ENCODE measurements around the gene SNUPN.
A peak's percentile ranks its signal among the peaks of the same experiment; 100 is the strongest.

Gene SNUPN

GRCh38 chr15:75654201-75654907, 28.8 kb upstream of the SNUPN start:
- no peak for FAIRE-seq
- DNase-seq (ENCODE audit: insufficient read length, low spot score) = no peak

DNA sequence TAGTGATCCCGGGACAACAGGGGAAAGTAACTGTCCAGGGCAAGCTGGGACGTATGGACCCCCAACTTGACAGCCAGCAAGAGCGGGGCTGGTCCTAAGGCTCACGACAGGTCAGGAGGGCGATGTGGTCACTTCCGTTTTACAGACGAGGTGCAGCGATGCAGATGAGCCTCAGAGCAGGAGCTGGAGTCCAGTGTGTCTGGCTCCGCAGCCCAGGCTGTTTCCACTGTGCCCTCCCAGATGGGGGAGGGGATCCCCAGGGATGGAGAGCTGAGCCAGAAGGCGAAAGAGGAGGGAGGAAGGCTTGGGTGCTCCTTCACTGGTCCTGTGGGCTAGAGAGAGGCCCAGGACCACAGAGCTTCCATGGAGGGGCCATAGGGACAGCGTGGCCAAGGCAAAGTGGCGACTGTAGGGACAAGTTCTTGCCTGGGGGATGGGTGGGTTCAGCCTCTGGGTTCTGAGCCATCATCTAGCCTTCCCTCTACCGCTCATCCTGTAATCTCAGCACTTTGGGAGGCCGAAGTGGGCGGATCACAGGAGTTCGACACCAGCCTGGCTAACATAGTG, 27.9 kb upstream of the SNUPN start:
- no peak for DNase-seq (ENCODE audit: insufficient read length, low spot score)
- no peak for FAIRE-seq

DNA sequence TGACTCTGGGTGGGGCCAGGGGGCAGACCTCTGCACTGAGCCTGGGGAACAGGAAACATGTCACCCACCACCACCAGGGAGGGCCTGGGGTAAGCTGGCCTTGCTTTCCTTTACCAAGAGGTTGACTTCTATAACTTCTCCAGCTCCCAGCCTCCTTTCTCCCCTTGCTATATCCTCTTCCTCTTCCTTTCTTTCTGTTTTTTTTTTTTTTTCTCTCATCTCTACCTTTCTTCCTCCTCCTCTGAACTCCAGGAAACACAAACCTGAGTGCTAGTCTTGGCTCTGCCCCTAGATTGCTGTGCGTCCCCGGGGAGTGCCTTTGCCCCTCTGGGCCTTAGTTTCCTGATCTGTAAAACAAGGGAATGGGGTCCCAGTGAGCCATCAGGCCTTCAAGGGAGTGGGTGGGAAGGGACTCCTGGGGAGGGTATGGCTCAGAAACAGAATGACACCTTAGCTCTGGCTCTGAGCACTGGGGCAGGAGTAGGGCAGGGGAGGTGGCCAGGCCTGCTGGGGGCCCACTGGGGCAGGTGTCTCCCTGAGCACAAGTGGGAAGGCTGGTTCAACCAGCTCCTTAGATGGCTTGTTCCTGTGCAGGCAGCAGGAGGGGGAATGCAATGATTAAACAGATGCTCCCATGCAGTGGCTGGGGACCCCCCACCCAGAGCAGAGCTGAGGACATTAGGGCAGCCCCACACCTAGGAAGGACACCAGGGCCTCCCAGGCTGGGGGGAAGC, 26.5 kb upstream of the SNUPN start:
- FAIRE-seq = no peak
- DNase-seq (ENCODE audit: insufficient read length, low spot score) = no peak

- FAIRE-seq (no peak), DNase-seq (ENCODE audit: insufficient read length, low spot score) (no peak)
Measured at GRCh38 chr15:75650908-75651809, 25.6 kb upstream of the SNUPN start.

GRCh38 chr15:75649848-75650247, 24.3 kb upstream of the SNUPN start:
- DNase-seq (ENCODE audit: insufficient read length, low spot score) (no peak), FAIRE-seq (no peak)

DNA sequence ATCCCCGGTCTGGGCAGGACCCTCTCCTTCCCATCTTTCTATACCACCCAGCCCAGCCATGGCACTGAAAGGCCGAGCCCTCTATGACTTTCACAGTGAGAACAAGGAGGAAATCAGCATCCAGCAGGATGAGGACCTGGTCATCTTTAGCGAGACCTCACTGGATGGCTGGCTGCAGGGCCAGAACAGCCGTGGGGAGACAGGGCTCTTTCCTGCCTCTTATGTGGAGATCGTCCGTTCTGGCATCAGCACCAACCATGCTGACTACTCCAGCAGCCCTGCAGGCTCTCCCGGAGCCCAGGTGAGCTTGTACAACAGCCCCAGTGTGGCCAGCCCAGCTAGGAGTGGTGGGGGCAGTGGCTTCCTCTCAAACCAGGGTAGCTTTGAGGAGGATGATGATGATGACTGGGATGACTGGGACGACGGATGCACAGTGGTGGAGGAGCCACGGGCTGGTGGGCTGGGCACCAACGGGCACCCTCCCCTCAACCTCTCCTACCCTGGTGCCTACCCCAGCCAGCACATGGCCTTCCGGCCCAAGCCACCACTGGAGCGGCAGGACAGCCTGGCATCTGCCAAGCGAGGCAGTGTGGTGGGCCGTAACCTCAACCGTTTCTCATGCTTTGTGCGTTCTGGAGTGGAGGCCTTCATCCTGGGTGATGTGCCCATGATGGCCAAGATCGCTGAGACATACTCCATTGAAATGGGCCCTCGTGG, 23.7 kb upstream of the SNUPN start:
- DNase-seq (ENCODE audit: insufficient read length, low spot score) (no peak), FAIRE-seq (no peak)

- no peak for FAIRE-seq
- no peak for DNase-seq (ENCODE audit: insufficient read length, low spot score)
Measured at GRCh38 chr15:75648156-75649000, 22.9 kb upstream of the SNUPN start.

DNA sequence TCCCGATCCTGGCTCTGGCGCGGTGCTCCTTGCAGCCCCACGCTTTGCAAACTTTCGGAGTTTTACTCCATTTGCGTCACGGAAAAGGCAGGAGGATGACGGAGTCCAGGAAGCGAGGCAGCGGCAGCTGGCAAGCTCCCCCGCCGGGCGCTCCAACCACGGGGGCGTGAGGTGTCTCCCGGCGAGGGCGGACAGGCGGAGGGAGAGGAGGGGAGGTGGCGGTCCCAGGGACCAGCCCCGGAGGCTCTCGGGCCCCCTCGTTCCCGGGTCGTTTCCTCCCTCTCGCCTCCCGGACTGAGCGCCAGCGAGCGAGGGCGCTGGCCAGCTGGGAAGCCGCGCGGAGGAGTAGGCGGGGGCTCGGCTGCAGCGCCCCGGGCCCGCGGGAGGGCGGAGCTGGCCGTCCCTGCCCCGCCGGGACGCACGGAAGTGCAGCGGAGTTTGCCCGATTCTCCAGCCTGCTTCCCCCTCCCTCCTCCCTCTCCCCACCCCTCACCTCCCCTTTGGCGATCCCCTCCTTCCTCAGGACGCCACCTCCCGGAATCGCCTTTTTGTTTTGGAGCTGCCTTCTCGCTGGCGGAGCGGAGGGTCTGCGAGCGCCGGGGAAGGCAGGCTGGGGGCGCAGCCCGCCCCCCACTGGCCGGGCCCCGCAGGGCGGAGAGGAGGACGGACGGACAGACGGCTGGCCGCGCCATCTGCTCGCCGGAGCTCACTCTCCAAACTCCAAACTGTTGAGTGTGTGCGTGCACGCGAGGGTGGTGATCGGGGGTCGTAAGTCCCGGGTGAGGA, 22.0 kb upstream of the SNUPN start, which contains the start of gene SNX33:
SNX33 (plus strand) TSS at position 543 of the 786 bp plus-strand sequence. CDS start 1,191 bp downstream, outside the sequence.
- DNase-seq (ENCODE audit: insufficient read length, low spot score) = peak; percentile 66
- FAIRE-seq = peak; percentile 77

DNA sequence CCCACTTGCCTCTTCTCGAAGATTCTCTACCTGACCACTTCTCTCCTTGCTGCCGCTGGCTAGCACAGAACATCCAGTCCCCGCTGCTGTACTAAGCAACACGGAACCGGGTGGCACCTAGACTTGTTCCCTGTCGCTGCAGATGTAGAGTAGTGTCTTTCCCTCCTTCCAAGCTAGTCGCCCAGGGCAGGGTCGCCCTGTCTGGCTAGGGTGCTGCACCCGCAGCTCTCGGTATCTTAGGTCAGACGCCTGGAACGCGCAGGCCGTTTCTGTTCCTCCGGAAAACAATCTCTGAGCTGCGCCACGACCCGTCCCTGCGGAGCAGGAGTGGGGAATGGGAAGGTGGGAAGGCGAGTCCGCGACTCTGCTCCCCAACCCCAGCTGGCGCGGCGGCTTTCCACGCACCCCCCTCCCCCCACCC, 21.4 kb upstream of the SNUPN start:
- FAIRE-seq = no peak
- DNase-seq (ENCODE audit: insufficient read length, low spot score) = no peak

- no peak for DNase-seq (ENCODE audit: insufficient read length, low spot score)
- FAIRE-seq = no peak
Measured at GRCh38 chr15:75646112-75646943, 20.8 kb upstream of the SNUPN start.

DNA sequence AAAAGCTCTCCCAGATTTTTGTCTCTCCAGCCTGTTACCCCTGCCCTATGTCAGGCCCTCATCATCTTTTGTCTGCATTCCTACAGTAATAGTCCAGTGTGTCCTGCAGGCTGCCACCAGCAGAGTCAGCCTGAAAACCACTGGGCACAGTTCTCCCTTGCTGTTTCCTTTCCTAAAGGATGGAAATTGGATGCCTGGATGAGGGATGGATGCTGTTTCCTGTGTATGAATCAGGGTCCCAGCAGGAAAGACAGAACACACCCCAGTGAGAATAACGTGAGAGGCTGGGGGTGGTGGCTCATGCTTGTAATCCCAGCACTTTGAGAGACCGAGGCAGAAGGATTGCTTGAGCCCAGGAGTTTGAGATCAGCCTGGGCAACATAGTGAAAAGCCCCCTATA, 18.9 kb upstream of the SNUPN start:
- DNase-seq (ENCODE audit: insufficient read length, low spot score) (no peak), FAIRE-seq (no peak)

DNA sequence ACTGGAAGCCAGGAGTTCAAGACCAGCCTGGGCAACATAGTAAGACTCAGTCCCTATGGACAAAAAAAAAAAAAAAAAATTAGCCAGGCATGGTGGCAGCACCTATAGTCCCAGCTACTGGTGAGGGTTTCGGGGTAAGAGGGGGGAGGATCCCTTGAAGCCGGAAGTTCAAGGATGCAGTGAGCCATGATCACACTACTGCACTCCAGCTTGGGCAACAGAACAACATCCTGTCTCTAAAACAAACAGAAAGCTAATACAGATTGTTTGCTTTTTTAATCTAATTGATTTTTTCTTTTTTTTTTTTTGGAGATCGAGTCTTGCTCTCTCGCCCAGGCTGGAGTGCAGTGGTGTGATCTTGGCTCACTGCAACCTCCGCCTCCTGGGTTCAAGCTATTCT, 16.1 kb upstream of the SNUPN start:
- FAIRE-seq (no peak), DNase-seq (ENCODE audit: insufficient read length, low spot score) (no peak)

- no peak for DNase-seq (ENCODE audit: insufficient read length, low spot score)
- FAIRE-seq = no peak
Measured at GRCh38 chr15:75641179-75641503, 15.6 kb upstream of the SNUPN start.

GRCh38 chr15:75640483-75641178, 15.1 kb upstream of the SNUPN start:
- FAIRE-seq (no peak), DNase-seq (ENCODE audit: insufficient read length, low spot score) (no peak)

- DNase-seq (ENCODE audit: insufficient read length, low spot score) (peak; percentile 94), FAIRE-seq (peak; percentile 60)
Measured at GRCh38 chr15:75639709-75640482, 14.4 kb upstream of the SNUPN start, which contains the start of gene IMP3. IMP3 (minus strand) TSS chr15:75640224; CDS start chr15:75640168, 56 bp downstream.

DNA sequence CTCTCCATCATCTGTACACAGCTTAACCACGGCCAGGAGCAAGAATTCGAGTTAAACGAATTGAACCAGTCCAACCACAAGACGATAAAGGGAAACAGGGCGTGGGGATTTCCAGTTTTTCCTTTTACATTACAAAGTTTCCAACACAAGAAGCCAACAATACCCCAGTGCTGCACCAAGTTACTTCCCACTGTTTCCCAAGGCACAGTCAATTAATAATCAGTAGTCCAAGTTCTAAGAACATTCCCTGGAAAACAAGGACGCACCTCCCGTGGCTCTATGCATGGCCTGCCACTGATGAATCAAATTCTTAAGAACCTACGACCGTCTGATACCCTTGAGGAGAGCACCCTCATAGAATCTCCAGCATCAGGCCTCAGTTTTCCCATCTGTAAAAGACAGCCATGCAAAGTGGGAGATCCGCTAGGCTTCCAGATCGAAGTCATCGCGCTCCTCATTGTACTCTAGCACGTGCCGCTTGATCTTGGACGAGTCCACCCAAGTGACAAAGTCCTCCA, 13.7 kb upstream of the SNUPN start:
- no peak for FAIRE-seq

More for the DNA sequence above, 13.7 kb upstream of the SNUPN start:
- DNase-seq (ENCODE audit: insufficient read length, low spot score) = no peak

Measured in HTR-8/SVneo (cell line).